ENCODE data around the gene LRRC49. TPM values are rescaled to one million over a fixed set of nuclear protein-coding genes. Genes with fewer than 3 reads are reported as not detected.
"Not testable (repeated sequence)": the region's sequence is repeated elsewhere in the genome, so short reads cannot be mapped to it uniquely, and the experiment has no call there.

LRRC49 gene
- total RNA-seq, 1 donor from 2014 or later = 86.6 TPM

- no peak for DNase-seq
- Histone ChIP-seq H3K4me1 (peaks cover 7% of the 10 kb centered on the region), H3K9me3 (replicated peaks) (no peaks in the 10 kb centered on the region), H3K27ac (replicated peaks) (no peak overlapping the region), H3K36me3 (peaks cover 4% of the 10 kb centered on the region), H3K27me3 (ENCODE audit: low read depth) (no peaks in the 10 kb centered on the region), H3K4me3 (no peak overlapping the region)
- no peak for TF ChIP-seq CTCF (IDR thresholded peaks at IDR 0.05; ENCODE audit: borderline replicate concordance)
- intact Hi-C loops (cut with micrococcal nuclease) = no loop called here
Observed at GRCh38 chr15:71043373-71043772, 150.7 kb downstream of the LRRC49 start.

GRCh38 chr15:71044006-71044405 lies 151.4 kb downstream of the LRRC49 start:
- no peak for TF ChIP-seq CTCF (IDR thresholded peaks at IDR 0.05; ENCODE audit: borderline replicate concordance)
- H3K9me3 ChIP-seq (replicated peaks) = no peaks in the 10 kb centered on the region
- intact Hi-C loops (cut with micrococcal nuclease) = no loop called here

GRCh38 chr15:71046146-71046545 lies 153.5 kb downstream of the LRRC49 start:
- intact Hi-C loops (cut with micrococcal nuclease) = not testable (repeated sequence)

More at GRCh38 chr15:71044006-71044405, 151.4 kb downstream of the LRRC49 start:
- Histone ChIP-seq H3K27me3 (ENCODE audit: low read depth) (no peaks in the 10 kb centered on the region), H3K4me3 (no peak overlapping the region), H3K27ac (replicated peaks) (no peak overlapping the region), H3K36me3 (no peaks in the 10 kb centered on the region), H3K4me1 (peaks cover 7% of the 10 kb centered on the region)
- no peak for DNase-seq

GRCh38 chr15:71048913-71049675 lies 156.5 kb downstream of the LRRC49 start:
- DNase-seq = no peak
- H3K27me3 ChIP-seq (ENCODE audit: low read depth) = no peaks in the 10 kb centered on the region
- no peak for TF ChIP-seq CTCF (IDR thresholded peaks at IDR 0.05; ENCODE audit: borderline replicate concordance)
- H3K27ac ChIP-seq (replicated peaks) = no peak overlapping the region
- peaks cover 24% of the 10 kb centered on the region for H3K36me3 ChIP-seq
- intact Hi-C loops (cut with micrococcal nuclease) = no loop called here
- peaks cover 17% of the 10 kb centered on the region for H3K4me1 ChIP-seq
- H3K9me3 ChIP-seq (replicated peaks) = no peaks in the 10 kb centered on the region
- no peak overlapping the region for H3K4me3 ChIP-seq

More at GRCh38 chr15:71046146-71046545, 153.5 kb downstream of the LRRC49 start:
- H3K27me3 ChIP-seq (ENCODE audit: low read depth); H3K27ac ChIP-seq (replicated peaks); H3K9me3 ChIP-seq (replicated peaks); H3K4me3 ChIP-seq; H3K4me1 ChIP-seq; DNase-seq: not testable (repeated sequence)
- H3K36me3 ChIP-seq = peaks cover 19% of the 10 kb centered on the region

GRCh38 chr15:71049706-71050422 lies 157.2 kb downstream of the LRRC49 start:
- TF ChIP-seq CTCF (IDR thresholded peaks at IDR 0.05; ENCODE audit: borderline replicate concordance) = no peak
- H3K36me3 ChIP-seq = peaks cover 24% of the 10 kb centered on the region
- intact Hi-C loops (cut with micrococcal nuclease) = no loop called here
- H3K4me1 ChIP-seq = peaks cover 21% of the 10 kb centered on the region
- no peaks in the 10 kb centered on the region for H3K9me3 ChIP-seq (replicated peaks)
- DNase-seq = no peak
- no peak overlapping the region for H3K27ac ChIP-seq (replicated peaks)
- H3K4me3 ChIP-seq = no peak overlapping the region
- no peaks in the 10 kb centered on the region for H3K27me3 ChIP-seq (ENCODE audit: low read depth)

GRCh38 chr15:71050461-71050860 lies 157.8 kb downstream of the LRRC49 start:
- intact Hi-C loops (cut with micrococcal nuclease) = no loop called here
- peaks cover 21% of the 10 kb centered on the region for H3K4me1 ChIP-seq
- peaks cover 24% of the 10 kb centered on the region for H3K36me3 ChIP-seq
- no peak overlapping the region for H3K4me3 ChIP-seq
- H3K9me3 ChIP-seq (replicated peaks) = no peaks in the 10 kb centered on the region
- no peak overlapping the region for H3K27ac ChIP-seq (replicated peaks)
- no peak for DNase-seq
- no peaks in the 10 kb centered on the region for H3K27me3 ChIP-seq (ENCODE audit: low read depth)
- TF ChIP-seq CTCF (IDR thresholded peaks at IDR 0.05; ENCODE audit: borderline replicate concordance) = no peak

All from left ventricle myocardium inferior (tissue), 1 donor.